ENCODE results near the gene COX18.

The COX18 gene

DNA sequence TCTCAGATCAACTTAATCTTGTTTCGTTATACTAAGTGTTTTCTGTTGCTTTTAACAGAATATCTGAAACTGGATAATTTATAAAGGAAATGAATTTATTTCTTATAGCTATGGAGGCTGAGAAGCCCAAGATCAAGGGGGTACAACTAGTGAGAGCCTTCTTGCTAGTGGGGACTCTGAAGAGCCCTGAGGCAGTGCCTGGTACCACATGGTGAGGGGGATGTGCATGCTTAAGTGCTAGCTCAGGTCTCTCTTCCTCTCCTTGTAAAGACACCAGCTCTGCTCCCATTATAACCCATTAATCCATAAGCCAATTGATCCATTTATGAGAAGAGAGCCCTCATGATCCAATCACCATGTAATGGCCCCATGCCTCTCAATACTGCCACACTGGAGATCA, 17.9 kb downstream of the COX18 start:
- DNase-seq: no peak

DNA sequence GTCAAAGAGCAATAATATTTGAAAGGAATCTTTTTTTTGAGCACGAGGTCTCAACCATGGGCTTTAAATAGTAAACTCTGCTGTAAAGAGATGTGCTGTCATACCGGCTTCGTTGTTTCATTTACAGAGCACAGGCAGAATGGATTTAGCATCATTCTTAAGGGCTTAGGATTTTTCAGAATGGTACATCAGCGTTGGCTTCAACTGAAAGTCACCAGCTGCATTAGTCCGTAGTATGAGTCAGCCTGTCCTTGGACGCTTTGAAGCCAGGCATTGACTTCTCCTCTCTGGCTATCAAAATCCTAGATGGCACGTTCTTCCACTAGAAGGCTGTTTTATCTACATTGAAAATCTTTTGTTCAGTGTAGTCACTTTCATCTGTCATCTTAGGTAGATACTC, 23.6 kb downstream of the COX18 start:
- no peak for DNase-seq

DNA sequence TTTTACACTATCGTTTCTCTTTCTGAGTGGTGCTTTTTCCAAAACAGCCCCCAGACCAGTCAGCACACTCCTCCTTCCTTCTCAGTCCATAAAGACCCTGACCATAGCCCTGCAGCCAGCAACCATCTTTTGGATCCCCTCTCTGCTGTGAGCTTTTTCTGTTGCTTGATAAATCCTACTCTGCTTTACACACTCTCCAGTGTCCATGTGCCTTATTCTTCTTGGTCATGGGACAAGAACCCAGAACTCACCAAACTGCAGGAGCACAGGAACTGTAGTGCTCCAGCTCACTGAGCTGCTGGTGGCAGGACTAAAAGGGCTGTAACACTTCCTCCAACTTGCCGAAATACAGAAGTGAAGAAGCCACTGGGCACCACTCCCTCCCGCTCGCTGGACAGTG, 32.5 kb downstream of the COX18 start:
- DNase-seq: no peak

DNA sequence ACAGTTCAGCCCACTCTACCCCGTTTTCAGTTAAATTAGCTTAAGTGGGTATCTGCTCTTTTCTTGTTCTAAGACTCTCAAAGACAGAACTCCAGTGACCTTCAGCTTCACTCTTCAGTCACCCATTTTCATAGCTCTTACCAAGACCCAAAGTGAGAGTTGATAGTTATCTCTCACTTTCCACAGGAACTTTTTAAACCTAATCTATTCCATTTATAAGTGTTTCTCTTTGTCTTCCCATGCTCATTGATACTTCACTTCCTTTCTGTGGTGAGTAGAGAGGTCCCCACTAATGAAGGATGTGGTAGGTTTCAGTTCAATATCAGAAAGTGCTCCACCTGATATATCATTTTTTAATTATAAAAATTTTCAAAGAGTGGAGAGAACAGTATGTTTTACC, 33.4 kb downstream of the COX18 start:
- no peak for DNase-seq

DNA sequence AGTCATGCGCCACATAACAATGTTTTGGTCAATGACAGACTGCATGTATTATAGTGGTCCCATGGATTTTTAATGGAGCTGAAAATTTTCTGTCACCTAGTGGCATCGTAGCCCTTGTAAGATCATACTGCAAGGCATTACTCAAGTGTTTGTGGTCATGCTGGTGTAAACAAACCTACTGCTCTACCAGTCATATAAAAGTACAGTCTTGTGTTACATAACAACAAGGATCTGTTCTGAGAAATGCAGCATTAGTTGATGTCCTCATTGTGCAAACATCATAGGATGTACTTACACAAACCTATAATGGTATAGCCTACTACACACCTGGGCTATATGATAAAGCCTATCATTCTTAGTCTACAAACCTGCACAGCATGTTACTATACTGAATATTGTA, 34.6 kb downstream of the COX18 start:
- DNase-seq: no peak

DNA sequence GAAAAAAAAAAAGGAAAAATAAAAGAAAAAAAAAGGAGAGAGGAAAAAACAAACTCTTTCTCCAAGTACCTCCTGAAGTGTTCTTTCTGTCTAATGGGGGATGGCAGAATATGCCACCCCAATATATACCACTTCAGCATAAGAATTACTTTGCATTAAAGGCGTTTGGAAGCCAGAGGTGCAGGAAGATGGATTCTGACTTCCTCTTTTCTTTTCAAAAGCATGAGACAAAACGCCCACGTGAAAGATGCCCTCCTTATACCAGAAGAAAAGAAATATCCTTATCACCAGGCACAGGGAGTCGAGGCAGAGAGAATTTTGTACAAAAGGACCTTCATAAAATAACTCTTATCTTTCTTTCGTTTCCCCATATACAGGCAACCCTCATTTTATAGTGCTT, 40.9 kb downstream of the COX18 start:
- no peak for DNase-seq

DNA sequence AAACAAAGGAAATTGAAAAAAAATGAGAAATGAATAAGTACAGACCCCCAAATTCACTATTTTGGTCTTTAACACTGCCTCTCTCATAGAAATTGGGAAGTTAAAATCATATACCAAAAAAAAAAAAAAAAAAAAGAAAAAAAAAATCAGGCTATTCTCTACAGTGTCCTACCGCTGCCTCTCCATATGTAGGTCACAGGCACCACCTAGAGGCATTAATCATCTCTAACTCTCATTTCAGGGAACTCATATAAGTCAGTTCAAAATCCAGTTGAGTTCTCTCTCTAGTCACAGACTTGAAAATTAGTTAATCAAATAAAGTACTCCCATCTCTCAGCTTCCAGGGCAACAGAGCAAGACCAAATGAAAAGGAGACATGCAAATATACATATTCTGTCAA, 47.9 kb downstream of the COX18 start:
- DNase-seq: no peak

DNA sequence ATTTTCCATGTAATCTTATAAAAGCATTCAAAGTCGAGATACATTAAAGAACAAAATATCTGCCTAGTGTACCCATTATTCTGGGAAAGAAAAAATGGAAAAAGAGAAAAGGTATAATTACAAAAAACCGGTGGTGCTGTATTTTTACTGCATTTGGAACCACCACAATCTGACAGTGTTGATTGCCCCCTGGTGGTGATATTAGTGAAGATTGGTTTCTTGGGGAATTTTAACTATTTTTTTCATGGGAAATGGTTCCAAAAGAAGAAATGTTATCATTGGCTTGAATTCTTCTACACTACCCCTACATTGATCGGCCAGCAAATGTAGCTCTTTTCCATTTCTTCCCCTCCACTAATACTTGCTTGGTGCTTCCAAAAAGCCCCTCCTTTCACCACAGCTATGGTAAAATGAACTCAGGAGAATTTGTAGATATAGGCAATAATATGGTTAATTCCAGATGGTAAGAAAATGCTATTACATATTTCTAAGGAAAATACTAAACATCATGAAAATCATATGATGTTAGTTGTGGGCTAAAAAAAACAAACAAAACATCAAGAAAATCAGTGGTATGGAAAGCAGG, 50.0 kb downstream of the COX18 start:
- DNase-seq: no peak

DNA sequence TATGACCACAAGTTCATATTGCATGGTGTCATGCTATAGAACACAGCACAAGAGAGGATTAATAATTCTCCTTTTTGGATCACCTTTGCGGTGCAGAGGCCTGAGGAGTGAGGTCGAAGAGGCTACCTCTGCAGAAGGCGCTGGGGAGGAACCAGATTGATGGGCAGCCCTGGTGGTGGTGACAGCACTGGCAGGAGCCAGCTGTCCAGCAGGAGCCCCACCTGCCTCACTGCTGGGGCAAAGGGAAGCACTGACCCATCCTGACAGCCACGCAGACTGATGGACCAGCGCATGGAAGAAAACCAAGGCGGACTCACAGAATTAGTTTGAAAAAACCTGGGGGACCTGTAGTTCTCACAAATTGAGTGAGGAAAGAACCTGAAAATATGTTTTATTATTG, 50.9 kb downstream of the COX18 start:
- DNase-seq: no peak

DNA sequence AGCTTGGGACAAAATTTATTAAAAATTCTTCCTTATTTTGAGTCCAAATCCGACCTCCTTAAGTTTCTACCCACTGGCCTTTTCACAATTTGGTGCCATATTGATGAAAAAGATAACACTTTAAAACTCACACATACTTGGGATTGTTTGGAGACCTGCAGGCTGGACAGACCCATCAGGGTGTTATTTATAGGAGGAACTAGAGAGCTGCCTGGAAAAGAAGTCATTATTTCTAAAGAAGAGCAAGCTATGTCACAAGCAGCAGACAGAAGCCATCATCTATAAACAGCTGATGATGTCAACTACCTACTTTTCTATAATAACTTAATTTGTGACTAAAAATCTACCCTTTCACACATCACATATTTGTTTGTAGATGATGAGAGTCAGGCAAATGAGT, 56.2 kb downstream of the COX18 start:
- no peak for DNase-seq

DNA sequence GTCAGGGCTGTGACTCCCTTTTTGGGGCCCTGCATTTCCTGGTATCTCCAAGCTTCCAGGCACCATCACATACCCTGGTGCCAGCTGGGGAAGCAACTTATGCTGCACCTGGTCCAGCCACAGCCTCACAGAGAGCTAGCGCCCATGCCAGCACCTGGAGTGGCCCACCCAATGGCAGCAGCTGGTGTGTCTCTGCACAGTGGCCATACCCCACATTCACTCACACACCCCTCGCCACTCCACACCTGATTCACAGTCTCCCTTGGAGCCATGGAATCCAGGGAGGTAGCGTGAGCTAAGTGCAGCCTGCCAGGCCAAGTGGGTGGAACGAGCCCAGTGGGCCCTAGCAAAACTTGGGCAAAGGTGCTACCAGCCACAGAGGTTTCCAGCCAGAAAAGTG, 56.8 kb downstream of the COX18 start:
- no peak for DNase-seq

DNA sequence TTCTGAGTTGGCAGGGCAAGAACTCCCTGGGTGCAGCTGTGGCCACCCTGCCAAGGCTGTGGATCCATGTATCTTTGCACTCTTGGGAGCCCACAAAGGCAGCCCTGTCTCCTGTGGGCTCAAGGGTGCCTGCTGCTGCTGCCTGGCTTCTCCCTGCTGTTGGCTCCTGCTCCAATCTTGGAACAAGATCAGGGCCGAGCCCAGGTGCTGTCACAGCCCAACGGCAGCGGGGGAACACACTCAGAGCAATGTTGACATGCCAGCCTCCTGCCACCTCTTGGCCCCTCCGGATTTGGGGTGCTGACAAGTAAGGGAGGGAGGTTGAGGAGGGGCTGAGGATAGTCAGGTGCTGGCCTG, 57.9 kb downstream of the COX18 start:
- no peak for DNase-seq

DNA sequence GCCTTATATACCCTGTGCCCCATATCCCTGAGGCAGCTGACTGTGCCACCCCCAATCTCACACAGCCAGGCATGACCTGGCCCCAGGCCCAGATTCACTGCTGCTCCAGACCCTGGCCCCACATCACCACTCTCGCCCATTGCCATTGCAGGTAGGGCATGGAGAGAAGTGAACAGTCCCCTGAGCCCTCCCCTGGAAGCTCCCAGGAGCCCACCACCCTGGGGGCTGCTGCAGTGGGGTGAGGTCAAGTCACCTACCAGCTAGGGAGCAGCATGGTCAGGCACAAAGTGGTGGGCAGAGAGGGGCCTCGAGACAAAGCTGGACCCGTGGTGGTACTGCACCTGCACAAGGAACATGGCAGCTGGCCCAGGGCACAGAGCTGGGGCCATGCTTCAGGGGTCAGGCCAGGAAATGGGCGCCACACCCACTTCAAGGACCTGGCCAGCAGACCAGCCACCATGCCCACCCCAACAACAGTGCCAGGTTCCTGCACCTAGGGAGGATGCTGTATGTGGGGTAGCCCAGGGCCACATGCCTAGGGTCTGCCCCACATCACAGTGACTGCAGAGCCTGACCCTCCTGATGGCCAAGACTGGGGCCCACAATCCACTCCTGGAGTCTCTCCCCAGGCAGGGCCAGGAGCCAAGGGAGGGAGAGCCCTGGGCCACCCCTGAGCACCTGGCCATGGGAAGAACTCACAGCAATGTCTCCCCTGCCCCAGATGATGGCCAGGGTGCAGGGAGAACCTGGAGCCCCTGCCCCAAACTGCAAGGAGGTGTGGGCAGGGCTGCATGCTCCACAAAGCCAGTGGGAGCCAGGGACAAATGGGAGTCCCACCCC, 58.5 kb downstream of the COX18 start:
- DNase-seq: no peak

DNA sequence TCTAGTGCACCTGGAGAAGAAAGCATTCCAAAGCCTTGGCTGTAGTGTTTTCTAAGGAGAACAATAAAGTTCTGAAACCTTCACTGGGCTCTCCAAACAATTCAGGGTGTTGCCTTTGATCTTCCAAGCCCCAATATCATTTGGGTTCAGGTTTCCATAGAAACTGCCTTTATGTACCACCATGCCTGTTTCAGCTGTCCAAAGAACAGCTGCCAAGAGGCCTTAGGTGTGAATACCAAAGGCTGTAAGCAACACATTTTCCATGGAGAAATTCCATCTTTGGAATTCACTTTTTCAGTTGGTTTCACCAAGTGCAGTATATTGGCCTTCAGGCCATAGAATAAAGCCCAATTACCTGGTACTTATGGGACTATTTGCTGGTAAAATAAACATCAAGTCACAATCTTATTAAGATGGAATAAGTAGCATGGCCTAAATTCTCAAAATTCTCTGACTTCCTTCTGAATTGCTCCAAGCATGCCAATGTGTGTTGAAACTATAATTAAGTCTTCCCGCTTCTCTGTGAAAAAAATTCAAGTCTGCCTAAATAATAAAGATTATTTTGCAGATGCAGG, 61.9 kb downstream of the COX18 start:
- no peak for DNase-seq

DNA sequence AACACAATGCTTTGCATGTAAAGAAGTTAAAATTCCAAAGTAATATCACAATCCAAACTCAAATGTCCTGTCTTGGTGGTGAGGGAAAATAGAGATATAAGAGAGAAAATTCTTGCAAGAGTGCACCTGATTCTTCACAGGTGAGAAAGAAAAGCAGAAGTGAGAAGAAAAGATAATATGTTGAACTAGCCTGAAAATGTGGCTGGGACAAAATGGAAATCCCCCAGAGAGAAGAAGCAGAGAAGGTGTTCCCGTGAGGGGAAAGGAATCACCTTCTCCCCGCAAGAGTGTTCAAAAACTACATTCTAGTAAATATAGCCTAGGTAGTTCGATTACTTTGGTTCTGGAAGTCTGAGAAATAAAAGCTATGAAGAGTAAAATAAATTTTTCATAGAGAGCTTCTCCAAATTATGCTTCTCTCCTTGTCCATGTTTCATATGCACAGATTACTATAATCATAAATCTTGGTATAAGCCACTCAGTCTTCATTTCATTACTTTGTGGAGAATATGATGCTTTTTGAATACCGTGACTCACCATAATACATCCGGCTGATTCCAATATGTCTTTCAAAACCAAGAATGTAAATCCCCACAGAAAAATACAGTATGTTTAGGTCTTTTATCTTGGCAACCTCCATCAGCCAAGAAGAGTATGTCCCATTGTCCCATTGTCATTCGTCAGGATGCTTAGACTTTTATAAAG, 63.1 kb downstream of the COX18 start:
- no peak for DNase-seq

DNA sequence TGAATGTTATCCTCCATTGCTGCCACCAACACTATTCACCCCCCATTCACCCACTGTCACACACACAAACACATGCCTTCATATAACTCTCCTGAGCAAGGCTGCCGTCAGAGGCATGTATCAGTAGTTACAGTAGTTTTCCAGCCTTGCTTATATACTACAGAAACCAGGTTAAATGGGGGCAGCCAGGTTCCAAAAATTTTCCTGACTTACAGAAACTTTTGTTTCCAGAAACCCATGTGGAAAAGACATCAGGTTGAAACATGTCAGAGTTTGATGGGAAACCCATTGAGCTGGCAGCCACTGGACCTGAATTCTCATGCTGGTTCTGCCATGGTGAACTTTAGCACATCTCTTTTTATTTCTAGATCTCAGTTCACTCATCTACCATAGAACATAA, 64.0 kb downstream of the COX18 start:
- no peak for DNase-seq
